GM21825 (cell line): ENCODE measurements around the gene GLRX5.
"Not testable (repeated sequence)": the region's sequence is repeated elsewhere in the genome, so short reads cannot be mapped to it uniquely, and the experiment has no call there.

ENCODE experiments used
- ATAC-seq: cut with Tn5 transposase; IDR thresholded peaks from one replicate; pipeline ENCODE4 v1.9.1; 2021; ENCODE audit warnings: mild to moderate bottlenecking, moderate library complexity; ENCODE audit not compliant: unreplicated experiment

The GLRX5 gene

GRCh38 chr14:95549656-95550585 is 15.1 kb downstream of the GLRX5 start:
- no peak for ATAC-seq

- ATAC-seq = no peak
These were observed 16.6 kb downstream of the GLRX5 start for GRCh38 chr14:95551435-95551834.

- no peak for ATAC-seq
These were observed 18.3 kb downstream of the GLRX5 start for GRCh38 chr14:95553141-95553540.

GRCh38 chr14:95555053-95555452 is 20.2 kb downstream of the GLRX5 start:
- no peak for ATAC-seq

- ATAC-seq = no peak
These were observed 22.4 kb downstream of the GLRX5 start for GRCh38 chr14:95557291-95557690.

- no peak for ATAC-seq
These were observed 23.0 kb downstream of the GLRX5 start for GRCh38 chr14:95557832-95558231.

GRCh38 chr14:95559203-95559602 is 24.4 kb downstream of the GLRX5 start:
- ATAC-seq = no peak

GRCh38 chr14:95561001-95561412 is 26.2 kb downstream of the GLRX5 start:
- ATAC-seq = peak; percentile 96

GRCh38 chr14:95562892-95563685 is 28.2 kb downstream of the GLRX5 start:
- ATAC-seq = no peak

- ATAC-seq = no peak
These were observed 29.2 kb downstream of the GLRX5 start for GRCh38 chr14:95564060-95564459.

- no peak for ATAC-seq
These were observed 34.6 kb downstream of the GLRX5 start for GRCh38 chr14:95569440-95569839.

GRCh38 chr14:95573313-95573712 is 38.5 kb downstream of the GLRX5 start:
- no peak for ATAC-seq

- no peak for ATAC-seq
These were observed 41.1 kb downstream of the GLRX5 start for GRCh38 chr14:95575840-95576473.

GRCh38 chr14:95577067-95577800 is 42.4 kb downstream of the GLRX5 start:
- ATAC-seq = peak; percentile 96

GRCh38 chr14:95577870-95578269 is 43.0 kb downstream of the GLRX5 start:
- ATAC-seq = no peak

- ATAC-seq = not testable (repeated sequence)
These were observed 49.2 kb downstream of the GLRX5 start for GRCh38 chr14:95583836-95584617.

GRCh38 chr14:95585953-95586620 is 51.2 kb downstream of the GLRX5 start:
- no peak for ATAC-seq

- not testable (repeated sequence) for ATAC-seq
These were observed 56.3 kb downstream of the GLRX5 start for GRCh38 chr14:95591182-95591581.
